Mesothelial cell of epicardium (in vitro differentiated cells): ENCODE results near the gene VAC14. TPM values are rescaled to one million over a fixed set of nuclear protein-coding genes. Genes with fewer than 3 reads are reported as not detected.
A peak's percentile ranks its signal among the peaks of the same experiment; 100 is the strongest.

Source experiments
- DNase-seq, 2 experiments: peaks; one replicate each; pipeline ENCODE4 v3.0.0; 2021; ENCODE audit warnings: low spot score in 2 of 2; ENCODE audit not compliant: unreplicated experiment in 2 of 2
- H3K27ac Mint-ChIP-seq: 2 replicates; pipeline ENCODE4 v1.8.0; 2021; ENCODE audit warnings: mixed read lengths
- H3K27me3 Mint-ChIP-seq: 2 replicates; pipeline ENCODE4 v1.8.0; 2021; ENCODE audit warnings: low read depth, mixed read lengths
- H3K36me3 Mint-ChIP-seq: 2 replicates; pipeline ENCODE4 v1.8.0; 2021; ENCODE audit warnings: mixed read lengths
- H3K4me1 Mint-ChIP-seq: 2 replicates; pipeline ENCODE4 v1.8.0; 2021; ENCODE audit warnings: mixed read lengths
- H3K4me3 Mint-ChIP-seq: 2 replicates; pipeline ENCODE4 v1.8.0; 2021; ENCODE audit warnings: mild to moderate bottlenecking, moderate library complexity, mixed read lengths
- H3K9me3 Mint-ChIP-seq: 2 replicates; pipeline ENCODE4 v1.8.0; 2021; ENCODE audit warnings: mixed read lengths
- total RNA-seq: library from RNA; stranded (reverse); gene quantifications from 3 replicates; pipeline ENCODE4 v1.2.1, GENCODE V29; 2021
- TF ChIP-seq, protein P1 (sequence below): fragments of 200-600 bp; sonication (generic); IDR thresholded peaks from one replicate; pipeline ENCODE4 v1.5.0; 2021; ENCODE audit warnings: antibody characterized with exemption; ENCODE audit not compliant: unreplicated experiment

Gene VAC14
- total RNA-seq, 1 donor from 2014 or later = 39.1 TPM

DNA sequence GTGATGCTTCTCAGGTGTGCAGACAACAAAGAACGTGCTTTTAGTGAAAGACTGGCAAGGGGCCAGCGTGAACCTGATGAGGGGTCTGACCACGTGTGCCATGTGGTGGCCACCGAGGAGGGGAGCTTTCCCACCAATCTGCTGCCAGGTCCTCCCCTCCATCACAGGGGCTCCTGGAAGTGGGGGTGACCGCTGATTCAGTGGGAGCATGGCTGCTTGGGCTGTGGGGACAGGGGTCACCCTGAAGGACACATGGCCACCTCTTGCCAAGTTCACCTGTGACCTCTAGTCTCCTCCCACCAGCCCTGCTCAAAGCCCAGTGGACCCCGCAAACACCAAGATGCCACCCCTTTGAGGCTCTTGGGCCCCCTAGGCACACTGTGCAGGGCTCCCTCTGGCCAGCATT, 77.2 kb downstream of the VAC14 start:
- Mint-ChIP-seq H3K27ac (peak overlapping the region; percentile 97), H3K36me3 (peaks cover 26% of the 10 kb centered on the region), H3K4me1 (peaks cover 40% of the 10 kb centered on the region), H3K9me3 (peaks cover 11% of the 10 kb centered on the region), H3K27me3 (no peaks in the 10 kb centered on the region), H3K4me3 (no peak overlapping the region)
- TF ChIP-seq, protein P1, sequence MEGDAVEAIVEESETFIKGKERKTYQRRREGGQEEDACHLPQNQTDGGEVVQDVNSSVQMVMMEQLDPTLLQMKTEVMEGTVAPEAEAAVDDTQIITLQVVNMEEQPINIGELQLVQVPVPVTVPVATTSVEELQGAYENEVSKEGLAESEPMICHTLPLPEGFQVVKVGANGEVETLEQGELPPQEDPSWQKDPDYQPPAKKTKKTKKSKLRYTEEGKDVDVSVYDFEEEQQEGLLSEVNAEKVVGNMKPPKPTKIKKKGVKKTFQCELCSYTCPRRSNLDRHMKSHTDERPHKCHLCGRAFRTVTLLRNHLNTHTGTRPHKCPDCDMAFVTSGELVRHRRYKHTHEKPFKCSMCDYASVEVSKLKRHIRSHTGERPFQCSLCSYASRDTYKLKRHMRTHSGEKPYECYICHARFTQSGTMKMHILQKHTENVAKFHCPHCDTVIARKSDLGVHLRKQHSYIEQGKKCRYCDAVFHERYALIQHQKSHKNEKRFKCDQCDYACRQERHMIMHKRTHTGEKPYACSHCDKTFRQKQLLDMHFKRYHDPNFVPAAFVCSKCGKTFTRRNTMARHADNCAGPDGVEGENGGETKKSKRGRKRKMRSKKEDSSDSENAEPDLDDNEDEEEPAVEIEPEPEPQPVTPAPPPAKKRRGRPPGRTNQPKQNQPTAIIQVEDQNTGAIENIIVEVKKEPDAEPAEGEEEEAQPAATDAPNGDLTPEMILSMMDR = no peak
- no peak for DNase-seq

- Mint-ChIP-seq H3K4me1 (peaks cover 35% of the 10 kb centered on the region), H3K4me3 (no peak overlapping the region), H3K27me3 (no peaks in the 10 kb centered on the region), H3K36me3 (peaks cover 29% of the 10 kb centered on the region), H3K27ac (no peak overlapping the region), H3K9me3 (peaks cover 11% of the 10 kb centered on the region)
- TF ChIP-seq, protein P1 = no peak
- no peak for DNase-seq
Observed at GRCh38 chr16:70721202-70721963, 79.6 kb downstream of the VAC14 start.

- Mint-ChIP-seq H3K36me3 (peaks cover 29% of the 10 kb centered on the region), H3K9me3 (peaks cover 11% of the 10 kb centered on the region), H3K27me3 (no peaks in the 10 kb centered on the region), H3K4me1 (peaks cover 35% of the 10 kb centered on the region), H3K4me3 (no peak overlapping the region), H3K27ac (no peak overlapping the region)
- DNase-seq = no peak
- TF ChIP-seq, protein P1 = no peak
Observed at GRCh38 chr16:70720425-70721201, 80.3 kb downstream of the VAC14 start.

DNA sequence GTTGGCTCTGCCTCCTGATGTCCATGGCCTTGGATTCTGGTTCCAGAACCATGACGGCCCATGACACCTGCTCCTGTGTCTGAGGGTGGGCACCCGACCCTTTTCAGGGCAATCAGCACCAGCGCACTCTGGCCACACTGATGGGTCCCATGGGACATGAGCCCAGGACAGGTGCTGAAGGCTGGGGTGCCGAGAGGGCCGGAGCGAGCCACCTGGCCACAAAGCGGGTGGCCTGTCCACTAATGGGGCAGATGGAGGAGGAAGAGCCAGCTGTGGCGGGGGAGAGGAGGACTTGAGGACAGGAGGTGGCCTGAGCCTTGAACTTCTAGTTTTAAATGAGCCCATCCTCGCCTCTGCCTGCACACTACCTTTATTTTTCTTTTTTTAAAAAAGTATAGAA, 83.9 kb downstream of the VAC14 start:
- Mint-ChIP-seq H3K27me3 (no peaks in the 10 kb centered on the region), H3K4me1 (peaks cover 45% of the 10 kb centered on the region), H3K27ac (no peak overlapping the region), H3K36me3 (peaks cover 27% of the 10 kb centered on the region), H3K9me3 (peaks cover 11% of the 10 kb centered on the region), H3K4me3 (no peak overlapping the region)
- TF ChIP-seq, protein P1 = no peak
- DNase-seq = no peak

GRCh38 chr16:70715860-70716357, 85.0 kb downstream of the VAC14 start:
- Mint-ChIP-seq H3K9me3 (peaks cover 11% of the 10 kb centered on the region), H3K4me1 (peaks cover 54% of the 10 kb centered on the region), H3K27me3 (no peaks in the 10 kb centered on the region), H3K36me3 (peaks cover 23% of the 10 kb centered on the region), H3K27ac (peak overlapping the region; percentile 98), H3K4me3 (peak overlapping the region; percentile 42)
- DNase-seq = no peak
- TF ChIP-seq, protein P1 = no peak
